Epithelial cell of esophagus (primary cell): Measurements from ENCODE around the gene SYDE1.

Experiments
- DNase-seq: peaks from one replicate; pipeline ENCODE4 v3.0.0; 2010; ENCODE audit warnings: low read depth
- H3K4me3 ChIP-seq: 2 replicates; pipeline ENCODE4 v1.5.1; 2011; ENCODE audit warnings: mild to moderate bottlenecking, low read length, control low read depth
- TF ChIP-seq, protein P1 (sequence below): IDR thresholded peaks from 2 replicates; pipeline ENCODE4 v1.5.1; 2011; ENCODE audit warnings: low read depth, mild to moderate bottlenecking, low read length, control low read depth, inconsistent platforms; ENCODE audit not compliant: insufficient read depth; ENCODE audit errors: missing control alignments

Gene SYDE1

GRCh38 chr19:15114153-15114540 is 6.9 kb downstream of the SYDE1 start:
- TF ChIP-seq, protein P1, sequence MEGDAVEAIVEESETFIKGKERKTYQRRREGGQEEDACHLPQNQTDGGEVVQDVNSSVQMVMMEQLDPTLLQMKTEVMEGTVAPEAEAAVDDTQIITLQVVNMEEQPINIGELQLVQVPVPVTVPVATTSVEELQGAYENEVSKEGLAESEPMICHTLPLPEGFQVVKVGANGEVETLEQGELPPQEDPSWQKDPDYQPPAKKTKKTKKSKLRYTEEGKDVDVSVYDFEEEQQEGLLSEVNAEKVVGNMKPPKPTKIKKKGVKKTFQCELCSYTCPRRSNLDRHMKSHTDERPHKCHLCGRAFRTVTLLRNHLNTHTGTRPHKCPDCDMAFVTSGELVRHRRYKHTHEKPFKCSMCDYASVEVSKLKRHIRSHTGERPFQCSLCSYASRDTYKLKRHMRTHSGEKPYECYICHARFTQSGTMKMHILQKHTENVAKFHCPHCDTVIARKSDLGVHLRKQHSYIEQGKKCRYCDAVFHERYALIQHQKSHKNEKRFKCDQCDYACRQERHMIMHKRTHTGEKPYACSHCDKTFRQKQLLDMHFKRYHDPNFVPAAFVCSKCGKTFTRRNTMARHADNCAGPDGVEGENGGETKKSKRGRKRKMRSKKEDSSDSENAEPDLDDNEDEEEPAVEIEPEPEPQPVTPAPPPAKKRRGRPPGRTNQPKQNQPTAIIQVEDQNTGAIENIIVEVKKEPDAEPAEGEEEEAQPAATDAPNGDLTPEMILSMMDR: no peak
- no peak overlapping the region for H3K4me3 ChIP-seq
- DNase-seq: no peak

- TF ChIP-seq, protein P1: no peak
- DNase-seq: no peak
- no peak overlapping the region for H3K4me3 ChIP-seq
Measured at GRCh38 chr19:15115080-15115479, 7.9 kb downstream of the SYDE1 start.

DNA sequence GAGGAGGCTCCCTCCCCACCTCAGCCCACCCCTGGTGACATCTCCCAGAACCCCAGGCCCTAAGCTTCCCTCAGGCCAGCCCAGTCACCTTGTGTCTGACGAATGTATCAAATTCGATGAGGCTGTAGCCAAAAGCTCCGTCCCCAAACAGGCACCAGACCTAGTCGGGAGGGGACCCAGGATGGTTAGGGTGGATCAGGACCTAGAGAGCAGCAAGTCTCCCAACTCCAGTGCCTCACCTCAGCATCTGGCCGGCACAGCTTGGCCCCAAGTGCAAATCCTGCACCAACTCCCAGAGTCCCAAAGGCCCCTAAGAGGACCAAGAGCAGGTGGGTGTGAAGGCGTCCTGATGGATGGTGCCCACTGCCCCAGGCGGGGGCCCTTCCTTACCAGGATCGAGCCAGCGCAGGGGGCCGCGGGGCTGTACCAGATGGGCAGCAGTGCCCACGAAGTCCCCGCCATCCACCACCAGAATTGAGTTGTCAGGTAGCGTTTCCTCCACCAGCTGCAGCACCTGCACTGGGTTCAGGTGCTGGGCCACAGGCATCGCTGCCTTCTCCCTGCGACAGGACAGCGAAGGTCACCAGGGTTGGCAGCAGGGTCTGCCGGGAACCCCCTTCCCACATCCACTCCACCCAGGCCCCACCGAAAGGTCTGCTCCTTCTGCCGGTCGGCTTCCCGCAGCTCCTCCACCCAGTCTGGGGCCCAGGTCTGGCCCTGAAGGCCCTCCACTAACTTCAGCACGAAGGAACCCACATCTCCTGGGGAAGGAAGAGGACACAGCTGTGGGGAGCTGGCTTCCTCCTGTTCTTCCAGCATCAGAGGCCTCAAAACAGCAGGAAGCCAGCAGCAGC is 8.8 kb downstream of the SYDE1 start:
- DNase-seq: no peak
- TF ChIP-seq, protein P1: no peak
- H3K4me3 ChIP-seq: no peak overlapping the region

DNA sequence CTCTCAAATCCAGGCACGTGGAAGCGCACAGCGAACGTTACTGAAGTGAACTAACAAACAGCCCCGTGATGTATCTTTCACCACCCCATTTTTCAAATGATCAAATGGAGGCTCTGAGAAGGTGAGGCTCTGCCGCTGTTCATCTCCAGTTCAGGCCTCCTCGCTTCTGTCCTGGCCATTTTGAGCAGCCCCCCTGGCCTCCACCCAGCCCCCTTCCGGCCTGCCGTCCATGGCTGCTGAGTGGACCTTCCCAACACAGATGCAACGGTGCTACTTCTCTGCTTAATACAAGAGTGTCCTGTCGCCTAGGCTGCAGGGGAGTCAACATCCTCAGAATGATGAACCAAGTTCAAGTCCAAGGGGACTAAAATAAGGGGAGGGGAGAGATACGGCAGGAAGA is 9.7 kb downstream of the SYDE1 start:
- TF ChIP-seq, protein P1: no peak
- H3K4me3 ChIP-seq: no peak overlapping the region
- no peak for DNase-seq

- peak; percentile 60 for DNase-seq
- no peak overlapping the region for H3K4me3 ChIP-seq
- TF ChIP-seq, protein P1: no peak
Measured at GRCh38 chr19:15118248-15118647, 11.0 kb downstream of the SYDE1 start.

GRCh38 chr19:15118789-15119494 is 11.7 kb downstream of the SYDE1 start:
- no peak for DNase-seq
- H3K4me3 ChIP-seq: no peak overlapping the region
- TF ChIP-seq, protein P1: no peak
